ENCODE measurements around the gene BIRC6. TPM values are rescaled to one million over a fixed set of nuclear protein-coding genes. Genes with fewer than 3 reads are reported as not detected.
"Not testable (repeated sequence)": the region's sequence is repeated elsewhere in the genome, so short reads cannot be mapped to it uniquely, and the experiment has no call there.

BIRC6 gene
- polyA plus RNA-seq, 1 donor from 2014 or later: 23.0 TPM

GRCh38 chr2:32538735-32539134, 181.9 kb downstream of the BIRC6 start:
- Mint-ChIP-seq H3K27me3 (no peaks in the 10 kb centered on the region), H3K4me1 (peaks cover 0 to 6% (median 1%) of the 10 kb centered on the region in 3 donors), H3K4me3 (no peak overlapping the region), H3K36me3 (peaks cover 6% of the 10 kb centered on the region), H3K27ac (peak overlapping the region in 1 of 3 donors; percentile 51), H3K9me3 (no peaks in the 10 kb centered on the region)

GRCh38 chr2:32552483-32552882, 195.7 kb downstream of the BIRC6 start:
- not testable (repeated sequence) for H3K4me3 Mint-ChIP-seq, H3K4me1 Mint-ChIP-seq, H3K27me3 Mint-ChIP-seq, H3K9me3 Mint-ChIP-seq, H3K27ac Mint-ChIP-seq, H3K36me3 Mint-ChIP-seq

GRCh38 chr2:32553829-32554432, 197.1 kb downstream of the BIRC6 start:
- peaks cover 5 to 7% (median 6%) of the 10 kb centered on the region in 3 donors for H3K4me1 Mint-ChIP-seq
- no peak overlapping the region for H3K4me3 Mint-ChIP-seq
- no peaks in the 10 kb centered on the region for H3K27me3 Mint-ChIP-seq
- H3K36me3 Mint-ChIP-seq: no peaks in the 10 kb centered on the region
- no peak overlapping the region for H3K27ac Mint-ChIP-seq
- H3K9me3 Mint-ChIP-seq: no peaks in the 10 kb centered on the region

DNA sequence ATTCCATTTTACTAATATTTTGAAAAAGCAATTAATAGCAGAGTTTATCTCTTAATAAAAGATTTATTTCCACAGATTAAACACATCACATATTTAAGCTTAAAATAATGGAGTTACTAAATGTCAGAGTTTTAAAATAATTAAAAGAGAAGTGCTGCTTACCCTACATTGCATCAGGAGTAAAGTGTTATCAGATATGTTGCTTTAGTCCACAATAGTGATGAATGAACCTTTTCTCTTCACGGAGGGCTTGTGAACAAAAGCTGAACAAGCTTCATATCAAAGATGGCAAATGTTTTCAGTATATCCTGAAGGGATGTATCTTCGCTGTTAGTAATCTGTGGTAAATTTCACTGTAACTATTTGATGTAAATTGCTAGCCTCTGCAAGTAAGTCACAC, 201.7 kb downstream of the BIRC6 start:
- Mint-ChIP-seq H3K4me3 (no peak overlapping the region), H3K9me3 (no peaks in the 10 kb centered on the region), H3K4me1 (peaks cover 4 to 6% (median 6%) of the 10 kb centered on the region in 3 donors), H3K27ac (no peak overlapping the region), H3K27me3 (no peaks in the 10 kb centered on the region), H3K36me3 (peaks cover 2% of the 10 kb centered on the region)

- Mint-ChIP-seq H3K27ac (no peak overlapping the region), H3K27me3 (no peaks in the 10 kb centered on the region), H3K4me1 (peaks cover 0 to under 1% (median 0%) of the 10 kb centered on the region in 3 donors), H3K9me3 (peaks cover 0 to under 1% (median 0%) of the 10 kb centered on the region in 3 donors), H3K4me3 (no peak overlapping the region), H3K36me3 (peaks cover 4% of the 10 kb centered on the region)
These were observed 202.3 kb downstream of the BIRC6 start for GRCh38 chr2:32559136-32559535.

- no peaks in the 10 kb centered on the region for H3K27me3 Mint-ChIP-seq
- H3K4me3 Mint-ChIP-seq: no peak overlapping the region
- no peaks in the 10 kb centered on the region for H3K4me1 Mint-ChIP-seq
- H3K27ac Mint-ChIP-seq: no peak overlapping the region
- H3K9me3 Mint-ChIP-seq: peaks cover 0 to 11% (median 2%) of the 10 kb centered on the region in 3 donors
- peaks cover 16% of the 10 kb centered on the region for H3K36me3 Mint-ChIP-seq
These were observed 206.1 kb downstream of the BIRC6 start for GRCh38 chr2:32562906-32563305.

- peaks cover 0 to 11% (median 2%) of the 10 kb centered on the region in 3 donors for H3K9me3 Mint-ChIP-seq
- H3K27ac Mint-ChIP-seq: no peak overlapping the region
- no peak overlapping the region for H3K4me3 Mint-ChIP-seq
- peaks cover 16% of the 10 kb centered on the region for H3K36me3 Mint-ChIP-seq
- no peaks in the 10 kb centered on the region for H3K4me1 Mint-ChIP-seq
- H3K27me3 Mint-ChIP-seq: no peaks in the 10 kb centered on the region
These were observed 207.7 kb downstream of the BIRC6 start for GRCh38 chr2:32564417-32565035.

- peaks cover 16% of the 10 kb centered on the region for H3K36me3 Mint-ChIP-seq
- peaks cover 0 to 11% (median 2%) of the 10 kb centered on the region in 3 donors for H3K9me3 Mint-ChIP-seq
- H3K4me1 Mint-ChIP-seq: peaks cover under 1 to 2% (median under 1%) of the 10 kb centered on the region in 3 donors
- no peaks in the 10 kb centered on the region for H3K27me3 Mint-ChIP-seq
- H3K27ac Mint-ChIP-seq: no peak overlapping the region
- H3K4me3 Mint-ChIP-seq: no peak overlapping the region
These were observed 209.1 kb downstream of the BIRC6 start for GRCh38 chr2:32565902-32566301.

GRCh38 chr2:32572030-32572429, 215.2 kb downstream of the BIRC6 start:
- Mint-ChIP-seq H3K4me3 (no peak overlapping the region), H3K27ac (no peak overlapping the region), H3K4me1 (peaks cover 15 to 16% (median 15%) of the 10 kb centered on the region in 3 donors)

DNA sequence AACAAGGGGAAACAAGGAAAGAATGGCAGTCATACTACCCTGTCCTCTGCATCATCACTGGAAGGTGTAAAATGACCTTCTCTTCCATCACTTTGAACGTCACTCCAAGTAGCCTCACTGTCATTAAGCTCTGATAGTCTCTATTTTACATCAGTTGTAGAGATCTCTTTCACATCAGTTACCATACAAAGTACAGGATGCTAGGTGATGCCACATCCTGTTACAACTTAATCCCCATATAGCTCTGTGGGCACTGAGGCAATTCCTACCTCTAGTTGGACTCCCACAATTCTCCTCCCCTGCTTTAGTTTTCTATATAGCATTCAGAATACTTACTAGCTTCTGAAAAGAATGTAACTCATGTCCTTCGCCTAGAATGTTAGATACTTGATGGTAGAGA, 215.9 kb downstream of the BIRC6 start:
- H3K27me3 Mint-ChIP-seq: no peaks in the 10 kb centered on the region
- H3K36me3 Mint-ChIP-seq: peaks cover 6% of the 10 kb centered on the region
- peak overlapping the region in 1 of 3 donors; percentile 39 for H3K27ac Mint-ChIP-seq
- H3K4me3 Mint-ChIP-seq: no peak overlapping the region
- peaks cover 15 to 16% (median 15%) of the 10 kb centered on the region in 3 donors for H3K4me1 Mint-ChIP-seq
- H3K9me3 Mint-ChIP-seq: peaks cover 0 to 2% (median 0%) of the 10 kb centered on the region in 3 donors

More at GRCh38 chr2:32572030-32572429, 215.2 kb downstream of the BIRC6 start:
- H3K36me3 Mint-ChIP-seq: peaks cover 6% of the 10 kb centered on the region
- no peaks in the 10 kb centered on the region for H3K27me3 Mint-ChIP-seq
- H3K9me3 Mint-ChIP-seq: peaks cover 0 to 2% (median 0%) of the 10 kb centered on the region in 3 donors

DNA sequence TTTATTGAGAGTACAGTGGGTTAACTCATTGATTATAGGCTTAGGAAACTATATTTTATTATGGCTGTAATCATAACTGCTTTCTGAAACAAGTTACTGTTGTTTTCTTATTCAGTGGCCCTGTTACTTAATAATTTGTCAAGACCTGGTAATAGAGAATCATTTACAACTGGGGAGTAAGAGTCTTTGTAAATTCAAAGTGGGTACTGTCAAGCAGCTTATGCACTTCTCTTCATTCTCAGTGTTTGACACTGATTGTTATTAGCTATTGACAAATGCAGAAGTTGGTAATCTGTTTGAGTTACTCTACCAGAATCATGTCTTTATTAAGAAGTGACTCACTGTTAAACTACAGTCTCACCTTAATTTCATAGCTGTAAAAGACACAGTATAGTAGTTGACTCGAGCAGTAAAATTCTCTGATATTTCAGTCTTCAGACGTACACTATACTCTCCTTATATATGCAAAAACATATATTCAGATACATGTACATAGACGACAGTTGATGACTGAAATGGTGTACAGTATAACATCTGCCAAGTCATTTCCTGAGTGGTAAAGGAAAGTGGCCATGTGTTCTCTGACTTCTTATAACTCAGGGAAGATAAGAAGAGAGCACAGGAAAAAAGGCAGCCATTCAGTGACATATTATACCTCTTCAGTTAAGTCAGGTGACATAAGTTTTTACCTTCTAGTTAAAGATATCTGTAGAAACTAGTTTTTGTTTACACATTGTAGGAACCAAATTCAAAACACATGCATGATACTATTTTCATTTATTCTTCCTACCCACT, 235.0 kb downstream of the BIRC6 start:
- Mint-ChIP-seq H3K27ac (peak overlapping the region; percentile 59 to 67 (median 64)), H3K4me1 (peaks cover 8 to 28% (median 13%) of the 10 kb centered on the region in 3 donors), H3K9me3 (no peaks in the 10 kb centered on the region), H3K4me3 (no peak overlapping the region), H3K36me3 (peaks cover 4% of the 10 kb centered on the region), H3K27me3 (no peaks in the 10 kb centered on the region)

DNA sequence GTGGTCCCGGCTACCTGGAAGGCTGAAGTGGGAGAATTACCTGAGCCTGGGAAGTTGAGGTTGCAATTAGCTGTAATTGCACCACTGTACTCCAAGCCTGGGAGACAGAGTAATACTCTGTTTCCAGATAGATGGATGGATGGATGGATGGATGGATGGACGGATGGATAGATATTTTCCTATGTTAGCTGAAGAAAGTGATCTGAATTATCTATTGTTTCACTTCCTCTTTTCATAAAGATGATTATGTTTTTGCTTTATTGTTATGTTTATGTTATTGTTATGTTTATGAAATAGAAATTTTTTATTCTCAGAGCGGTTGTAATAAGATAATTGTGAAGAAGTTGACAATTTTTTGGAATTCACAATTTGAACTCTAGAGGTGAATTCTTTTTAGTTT, 237.8 kb downstream of the BIRC6 start:
- H3K36me3 Mint-ChIP-seq: no peaks in the 10 kb centered on the region
- H3K4me3 Mint-ChIP-seq: no peak overlapping the region
- H3K9me3 Mint-ChIP-seq: no peaks in the 10 kb centered on the region
- peak overlapping the region in 2 of 3 donors; percentile 19 to 87 for H3K27ac Mint-ChIP-seq
- H3K4me1 Mint-ChIP-seq: peaks cover 8 to 28% (median 13%) of the 10 kb centered on the region in 3 donors
- no peaks in the 10 kb centered on the region for H3K27me3 Mint-ChIP-seq

DNA sequence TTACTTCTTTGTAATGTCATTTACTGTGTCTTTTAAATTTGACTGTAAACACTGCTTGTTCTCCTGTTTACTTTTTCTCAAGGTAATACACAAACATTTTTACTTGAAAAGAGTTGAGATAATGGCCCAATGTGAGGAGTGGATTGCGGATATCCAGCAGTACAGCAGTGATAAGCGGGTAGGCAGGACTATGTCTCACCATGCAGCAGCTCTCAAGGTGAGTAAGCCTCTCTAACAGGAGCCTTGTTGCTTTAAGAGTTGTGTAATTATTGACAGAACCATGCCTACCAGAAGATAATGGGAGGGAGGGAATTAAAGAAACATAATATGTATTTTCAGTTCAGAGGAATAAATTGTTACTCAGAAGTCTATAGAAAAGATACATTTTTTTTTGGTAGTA, 254.5 kb downstream of the BIRC6 start:
- Mint-ChIP-seq H3K4me3 (no peak overlapping the region), H3K4me1 (peaks cover 0 to 5% (median 1%) of the 10 kb centered on the region in 3 donors), H3K27me3 (no peaks in the 10 kb centered on the region), H3K9me3 (no peaks in the 10 kb centered on the region), H3K36me3 (peaks cover 7% of the 10 kb centered on the region), H3K27ac (peak overlapping the region in 1 of 3 donors; percentile 10)

- peaks cover 0 to 5% (median 1%) of the 10 kb centered on the region in 3 donors for H3K4me1 Mint-ChIP-seq
- H3K36me3 Mint-ChIP-seq: peaks cover 7% of the 10 kb centered on the region
- H3K9me3 Mint-ChIP-seq: no peaks in the 10 kb centered on the region
- no peak overlapping the region for H3K4me3 Mint-ChIP-seq
- no peaks in the 10 kb centered on the region for H3K27me3 Mint-ChIP-seq
- H3K27ac Mint-ChIP-seq: peak overlapping the region in 1 of 3 donors; percentile 31
These were observed 254.9 kb downstream of the BIRC6 start for GRCh38 chr2:32611771-32612170.

DNA sequence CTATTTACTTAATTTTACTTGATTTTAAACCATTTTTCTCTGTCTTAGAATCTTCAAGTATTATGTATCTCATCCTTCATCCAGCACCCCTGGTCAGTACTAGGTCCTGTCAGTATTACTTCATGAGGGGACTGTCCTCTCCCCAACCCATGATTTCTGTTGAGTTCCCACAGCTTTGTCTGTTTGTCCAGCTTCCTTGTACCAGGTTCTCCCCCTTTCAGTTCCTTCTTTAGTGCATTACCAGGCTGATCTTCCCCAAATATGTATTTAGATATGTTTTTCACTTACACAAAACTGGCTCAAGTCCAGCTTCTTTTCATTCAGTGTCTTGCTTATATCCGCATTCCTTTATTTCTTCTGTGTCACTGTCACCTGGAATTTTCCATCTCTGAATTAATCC, 257.3 kb downstream of the BIRC6 start:
- Mint-ChIP-seq H3K27me3 (no peaks in the 10 kb centered on the region), H3K36me3 (peaks cover 3% of the 10 kb centered on the region), H3K4me1 (peaks cover 0 to 5% (median 1%) of the 10 kb centered on the region in 3 donors), H3K4me3 (no peak overlapping the region), H3K27ac (peak overlapping the region in 1 of 3 donors; percentile 12), H3K9me3 (no peaks in the 10 kb centered on the region)
